Activated effector memory CD4-positive, alpha-beta T cell treated with anti-CD3 and anti-CD28 coated beads, Interleukin-2, amount 50 U/mL, for 16 hours (primary cell): ENCODE data around the gene DGKG.

ENCODE experiments used
- DNase-seq: peaks from one replicate; pipeline ENCODE4 v3.0.0-alpha.2; 2020

The DGKG gene

DNA sequence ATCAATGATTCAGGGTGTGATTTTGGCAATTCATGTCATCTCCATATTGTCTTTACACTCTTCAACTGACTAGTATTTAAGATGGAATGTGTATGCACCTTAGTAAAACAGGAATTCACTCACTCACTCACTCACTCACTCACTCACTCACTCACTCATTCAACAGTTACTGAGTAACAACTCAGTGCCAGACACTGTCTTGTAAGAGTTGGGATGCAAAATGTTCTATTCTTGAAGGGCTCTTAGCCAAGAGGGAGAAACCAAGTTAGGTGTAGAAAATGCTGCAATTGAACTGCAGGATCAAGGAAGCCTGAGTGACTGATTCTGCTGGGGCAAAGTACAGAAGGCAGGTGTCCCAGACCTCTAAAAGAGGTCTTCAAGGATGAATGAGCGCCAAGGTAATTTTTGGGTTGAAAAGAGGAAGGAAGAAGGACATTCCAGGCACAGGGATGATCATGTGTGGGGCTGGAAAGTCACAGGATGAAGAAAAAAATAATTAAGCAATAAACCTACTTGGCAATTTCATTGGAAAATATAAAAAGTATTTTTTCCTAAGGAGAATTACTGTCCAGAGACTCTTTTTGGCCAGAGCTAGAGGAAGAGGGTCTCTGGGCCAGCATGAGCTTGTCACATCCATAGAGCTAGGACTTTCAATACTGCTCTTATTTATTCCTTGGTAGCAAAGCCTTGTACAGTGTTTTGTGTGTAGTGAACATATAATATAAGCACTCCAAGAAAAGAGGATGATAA is 194.2 kb downstream of the DGKG start:
- no peak for DNase-seq

DNA sequence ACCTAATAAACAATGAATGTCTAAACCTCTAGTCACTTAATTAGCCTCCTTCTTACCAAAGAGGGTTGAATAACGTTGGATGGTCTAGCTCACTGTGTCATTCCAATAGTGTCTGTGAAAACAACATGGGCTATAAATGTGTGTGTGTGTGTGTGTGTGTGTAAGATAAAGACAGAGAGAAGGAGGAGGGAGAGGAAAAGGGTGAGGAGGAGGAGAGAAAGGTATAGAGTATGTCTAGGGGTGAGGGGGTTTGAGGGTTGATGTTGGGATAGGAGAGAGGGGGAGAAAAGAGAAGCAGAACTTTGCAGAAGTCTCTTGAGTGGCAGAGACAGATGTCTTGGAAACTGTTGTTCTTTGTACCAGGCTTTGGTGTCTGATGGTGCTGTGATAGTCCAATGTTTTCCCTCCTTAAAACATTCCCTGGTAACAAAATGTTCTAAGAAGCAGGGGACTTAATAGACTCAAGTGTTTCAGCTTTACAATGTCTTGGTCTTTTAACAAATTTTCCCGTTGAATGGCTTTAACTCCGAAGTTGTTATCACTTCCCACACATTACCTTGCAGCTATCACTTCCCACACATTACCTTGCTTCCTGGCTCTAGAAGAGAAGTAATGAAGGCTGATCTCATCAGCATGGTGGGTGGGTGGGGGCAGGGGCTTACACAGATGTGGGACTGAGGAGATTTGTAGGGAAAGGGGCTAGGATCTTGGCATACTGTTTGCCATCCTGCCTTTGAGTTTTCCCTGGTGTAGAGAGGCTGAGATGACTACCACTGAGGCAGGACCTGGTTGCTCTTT is 195.3 kb downstream of the DGKG start:
- no peak for DNase-seq

DNA sequence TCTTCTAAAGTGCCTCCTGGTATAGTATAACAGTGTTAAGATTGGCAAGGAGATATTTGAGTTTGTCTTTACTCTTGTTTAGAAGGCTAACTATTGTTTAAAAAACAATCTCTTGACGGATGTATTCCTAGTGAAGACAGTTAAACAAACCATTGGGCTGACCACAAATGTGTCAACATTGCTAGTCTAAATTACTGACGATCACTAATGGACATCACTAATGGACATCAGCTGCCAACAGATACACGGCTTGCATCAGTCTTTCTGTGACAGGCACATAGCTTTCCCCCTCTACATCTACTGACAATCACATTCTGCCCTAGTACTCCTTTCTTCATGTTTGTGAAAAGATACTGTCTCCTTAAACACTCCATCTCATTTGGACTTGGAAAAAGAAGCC is 196.0 kb downstream of the DGKG start:
- no peak for DNase-seq

DNA sequence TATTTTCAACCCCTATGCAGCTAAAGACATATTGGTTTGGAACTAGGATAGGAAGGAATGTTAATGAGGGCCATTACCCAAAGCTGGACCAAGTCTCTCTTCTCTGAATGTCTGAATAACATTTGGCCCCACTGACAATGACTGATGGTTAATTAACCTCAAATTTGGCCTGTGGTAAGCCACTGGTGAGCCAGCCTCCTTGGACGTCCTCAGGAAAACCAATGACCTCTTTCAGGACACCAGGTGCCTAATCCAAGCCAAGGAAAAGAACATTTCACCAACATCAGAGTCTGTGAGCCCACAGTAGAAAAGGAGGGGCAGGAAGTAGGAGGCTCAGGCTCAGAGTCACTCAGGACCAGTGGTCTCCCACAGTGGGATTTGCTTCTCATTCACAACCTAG is 196.7 kb downstream of the DGKG start:
- DNase-seq, result no peak

DNA sequence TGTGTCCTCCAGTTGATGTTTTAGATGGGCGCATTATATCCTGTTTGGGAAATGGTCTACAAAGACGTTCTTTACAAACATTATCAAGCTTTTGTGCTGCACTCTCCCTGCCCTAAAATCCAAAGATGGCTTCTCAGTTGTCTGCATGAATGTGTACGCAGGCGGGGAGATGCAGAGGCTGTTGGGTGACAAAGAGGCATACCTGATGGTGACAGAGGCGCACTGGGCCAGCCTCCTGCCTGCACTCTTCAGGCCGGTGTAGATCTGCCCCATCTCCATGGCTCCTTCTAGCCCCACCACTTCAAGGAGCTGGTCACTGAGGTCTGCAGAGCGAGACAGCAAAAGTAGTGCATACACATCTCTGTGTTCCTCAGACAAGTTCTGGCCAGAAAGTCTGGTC is 197.3 kb downstream of the DGKG start:
- no peak for DNase-seq

DNA sequence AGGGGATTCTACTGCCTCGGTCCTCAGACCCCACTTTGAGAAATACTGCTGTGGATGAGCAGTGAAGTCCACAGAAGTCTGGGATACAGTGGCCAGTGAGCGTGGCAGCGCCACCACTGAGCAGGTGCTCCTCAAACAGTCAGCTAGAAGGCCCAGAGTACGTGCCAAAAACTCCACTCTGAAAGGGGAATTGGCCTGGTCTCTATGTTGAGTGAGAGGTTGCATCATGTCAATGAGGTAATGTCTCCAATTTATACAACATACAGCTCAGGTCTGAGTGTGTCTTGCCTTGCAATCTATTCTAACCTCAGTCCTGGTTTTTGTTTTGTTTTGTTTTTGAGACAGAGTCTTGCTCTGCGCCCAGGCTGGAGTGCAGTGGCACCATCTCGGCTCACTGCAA is 199.8 kb downstream of the DGKG start:
- no peak for DNase-seq

DNA sequence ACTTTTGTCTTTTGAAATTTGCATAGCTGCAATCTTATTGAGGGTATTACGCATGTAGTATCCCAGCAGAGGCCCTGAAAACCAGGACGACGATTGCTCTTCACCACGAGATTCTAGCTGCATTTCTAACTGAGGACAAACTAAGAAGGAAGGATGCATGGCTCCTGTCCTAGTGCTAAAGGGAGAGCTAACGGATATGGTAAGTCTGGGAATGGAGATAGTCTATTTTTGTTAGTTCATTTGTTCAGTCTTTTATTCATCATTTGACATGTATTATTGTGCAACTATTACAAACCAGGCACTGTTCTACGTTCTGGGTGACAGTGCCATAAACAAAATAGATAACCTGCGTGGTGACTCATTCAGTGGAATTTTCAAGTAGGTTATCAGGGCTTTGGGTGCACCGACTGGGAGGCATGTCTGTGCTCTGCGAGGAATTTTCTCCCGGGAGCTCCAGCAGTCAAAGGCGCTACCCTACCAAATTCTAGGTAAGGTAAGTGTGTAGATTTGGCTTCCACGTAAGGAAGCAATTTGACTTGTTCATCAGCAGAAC is 201.3 kb downstream of the DGKG start:
- DNase-seq, result no peak

DNA sequence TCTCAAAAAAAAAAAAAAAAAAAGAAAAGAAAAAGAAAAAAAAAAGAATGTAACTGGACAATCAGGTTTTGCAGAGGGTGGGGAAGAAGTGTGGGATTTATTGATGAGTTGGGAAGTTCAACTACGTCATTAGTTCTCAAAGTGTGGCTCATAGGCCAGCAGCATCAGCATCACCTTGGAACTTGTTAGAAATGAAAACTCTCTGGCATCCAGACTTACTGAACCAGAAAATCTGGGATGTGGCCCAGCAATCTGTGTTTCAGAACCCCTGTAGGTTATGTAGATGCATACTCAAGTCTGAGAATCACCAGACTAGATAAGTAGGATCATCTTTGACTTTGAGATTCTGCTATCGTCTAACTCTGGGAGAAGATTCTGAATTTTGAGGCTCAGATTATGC is 207.4 kb downstream of the DGKG start:
- DNase-seq, result no peak

DNA sequence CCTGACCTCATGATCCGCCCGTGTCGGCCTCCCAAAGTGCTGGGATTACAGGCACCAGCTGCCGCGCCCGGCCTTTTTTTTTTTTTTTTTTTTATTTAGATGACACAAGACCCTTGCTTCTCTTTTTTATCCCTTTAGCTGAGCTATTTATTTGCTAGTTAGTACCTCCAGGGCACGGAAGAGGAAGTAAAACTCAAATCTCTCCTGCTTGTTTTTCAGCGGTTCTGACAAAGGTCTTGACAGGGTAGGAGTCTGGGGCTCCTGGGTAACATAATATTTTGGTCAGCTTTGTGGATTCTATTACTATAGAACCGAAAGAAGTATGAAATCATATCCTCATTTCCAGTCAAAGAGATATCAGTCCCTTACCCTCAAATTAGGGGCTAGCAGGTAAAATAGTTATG is 209.1 kb downstream of the DGKG start:
- no peak for DNase-seq

DNA sequence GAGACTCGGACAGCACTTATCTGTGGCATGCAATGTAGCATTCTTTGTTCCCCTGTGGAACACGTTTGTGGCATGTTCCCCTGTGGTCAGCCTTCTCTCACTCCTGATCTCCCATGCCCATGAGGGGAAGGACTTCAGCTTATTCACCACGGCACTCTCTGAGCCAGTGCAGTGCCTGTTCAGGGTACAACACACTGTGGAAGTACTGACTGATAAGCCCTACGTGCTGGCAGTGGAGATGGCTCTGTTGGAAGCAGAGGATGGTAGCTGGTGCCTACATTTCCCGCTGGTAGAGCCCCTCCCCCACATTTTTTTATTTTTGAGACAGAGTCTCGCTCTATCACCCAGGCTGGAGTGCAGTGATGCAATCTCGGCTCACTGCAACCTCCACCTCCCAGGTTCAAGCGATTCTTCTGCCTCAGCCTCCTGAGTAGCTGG is 209.7 kb downstream of the DGKG start:
- no peak for DNase-seq

DNA sequence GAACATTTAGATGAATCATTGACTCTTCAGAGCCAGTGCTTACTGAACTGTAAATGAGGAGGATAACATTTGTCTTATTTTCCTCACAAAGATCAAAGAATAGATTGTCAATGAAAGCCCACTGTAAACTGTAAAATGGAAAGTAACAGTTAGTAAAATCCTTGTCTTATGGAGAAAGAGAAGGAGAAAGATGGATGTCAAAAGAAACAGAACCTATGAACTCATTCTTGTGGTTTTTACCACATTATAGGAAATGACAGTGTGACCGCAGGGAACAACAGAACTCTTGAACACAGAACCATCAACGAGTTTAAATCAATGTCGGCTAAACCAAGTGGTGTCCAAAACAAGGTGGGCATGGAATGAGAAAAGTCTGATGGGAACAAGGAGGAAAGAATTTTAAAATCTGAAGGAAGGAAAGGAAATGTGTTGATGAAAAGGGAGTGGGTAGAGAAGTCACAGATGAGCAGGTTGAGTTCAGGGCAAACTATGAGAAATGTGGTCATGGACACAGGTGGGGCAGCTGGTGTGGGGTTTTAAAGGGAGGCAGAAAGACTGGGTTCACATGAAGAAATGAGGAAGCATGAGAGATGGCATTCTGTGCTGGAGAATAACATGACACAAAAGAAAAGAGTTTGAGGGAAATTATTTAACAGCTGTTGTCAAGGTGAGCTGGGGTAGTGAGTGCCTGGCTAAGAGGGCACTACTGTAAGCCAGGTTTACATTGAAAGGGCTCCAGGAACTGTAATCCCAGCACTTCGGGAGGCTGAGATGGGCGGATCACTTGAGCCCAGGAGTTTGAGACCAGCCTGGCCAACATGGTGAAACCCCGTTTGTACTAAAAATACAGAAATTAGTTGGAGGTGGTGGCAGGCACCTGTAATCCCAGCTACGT is 210.7 kb downstream of the DGKG start:
- DNase-seq, result no peak

DNA sequence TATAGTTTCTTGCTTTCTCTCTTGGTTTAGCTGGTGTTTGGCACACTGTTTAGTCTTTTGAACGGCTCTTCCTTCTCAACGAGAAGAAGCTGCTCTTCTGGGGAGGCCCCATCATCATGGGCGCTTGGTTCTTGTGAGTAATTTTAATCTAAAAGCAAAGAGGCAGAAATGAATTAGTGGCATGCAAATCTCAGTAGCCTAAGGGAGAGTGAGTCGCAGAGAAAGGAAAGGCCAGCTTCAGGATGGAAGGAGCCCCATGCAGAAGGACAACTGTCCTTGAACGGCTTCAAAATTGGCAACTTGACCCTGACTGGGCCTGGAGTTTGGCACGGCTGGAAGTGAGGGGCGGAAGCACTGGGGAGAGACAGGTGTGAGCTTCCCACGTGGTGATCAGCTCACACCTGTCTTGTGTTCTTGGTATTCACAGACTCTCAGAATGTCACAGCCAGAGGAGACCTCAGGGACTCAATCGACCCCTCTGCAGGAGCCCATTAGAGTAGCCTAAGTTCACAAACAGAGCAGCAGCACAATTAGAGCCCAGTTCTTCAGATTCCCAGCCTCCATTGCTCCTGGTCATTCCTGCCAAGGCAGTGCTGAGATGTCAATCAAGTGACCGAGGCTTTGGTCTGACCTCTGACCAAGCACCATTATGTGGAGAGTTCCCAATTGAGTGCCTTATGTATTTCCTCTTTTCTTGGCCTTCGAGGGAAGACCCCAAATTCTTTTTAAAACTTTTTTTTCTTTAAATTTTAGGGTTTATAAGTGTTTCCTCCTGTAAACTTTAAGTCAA is 211.8 kb downstream of the DGKG start:
- no peak for DNase-seq

DNA sequence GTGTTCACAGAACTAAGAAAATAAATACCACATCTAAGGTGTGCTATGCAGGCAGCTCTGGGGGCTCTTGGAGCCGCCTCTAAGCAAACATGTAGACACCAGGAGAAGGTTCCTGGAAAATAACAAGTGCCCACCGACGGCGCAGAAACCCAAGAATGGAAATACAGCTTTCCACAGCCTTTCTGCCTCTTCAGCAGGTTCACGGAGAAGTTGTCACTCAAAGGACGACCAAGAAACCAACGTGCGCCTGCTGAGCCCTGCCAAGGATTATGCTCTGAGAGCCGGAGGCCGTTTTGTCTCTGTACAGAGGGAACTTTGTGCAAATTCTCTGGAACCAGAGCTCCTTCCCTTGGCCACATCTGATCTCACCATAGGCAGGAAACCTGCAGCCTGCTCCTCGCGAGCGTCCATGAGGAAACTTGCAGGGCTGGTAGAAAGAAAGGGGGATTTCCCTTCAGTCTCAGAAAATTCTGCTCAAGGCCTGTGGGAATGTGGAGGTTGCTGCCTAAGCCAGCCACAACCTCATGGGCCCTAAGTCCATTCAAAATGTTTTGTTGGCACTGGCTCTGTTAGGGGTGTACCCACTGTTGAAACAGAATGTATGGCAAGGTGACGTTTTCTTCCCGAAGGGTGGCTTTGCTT is 212.6 kb downstream of the DGKG start:
- DNase-seq, result no peak

DNA sequence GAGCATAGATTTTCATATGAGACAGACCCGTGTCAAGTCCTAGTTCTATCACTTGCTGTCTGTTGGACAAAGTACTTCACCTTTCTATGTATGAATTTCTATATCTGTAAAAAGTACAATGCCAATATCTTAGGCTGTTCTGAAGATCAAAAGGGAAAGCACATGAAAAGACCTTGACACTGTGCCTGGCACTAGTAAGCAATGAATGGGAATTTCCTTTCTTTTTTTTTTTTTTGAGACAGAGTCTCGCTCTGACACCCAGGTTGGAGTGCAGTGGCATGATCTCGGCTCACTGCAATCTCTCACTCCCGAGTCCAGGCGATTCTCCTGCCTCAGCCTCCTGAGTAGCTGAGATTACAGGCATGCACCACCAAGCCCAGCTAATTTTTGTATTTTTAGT is 217.8 kb downstream of the DGKG start:
- DNase-seq, result no peak

DNA sequence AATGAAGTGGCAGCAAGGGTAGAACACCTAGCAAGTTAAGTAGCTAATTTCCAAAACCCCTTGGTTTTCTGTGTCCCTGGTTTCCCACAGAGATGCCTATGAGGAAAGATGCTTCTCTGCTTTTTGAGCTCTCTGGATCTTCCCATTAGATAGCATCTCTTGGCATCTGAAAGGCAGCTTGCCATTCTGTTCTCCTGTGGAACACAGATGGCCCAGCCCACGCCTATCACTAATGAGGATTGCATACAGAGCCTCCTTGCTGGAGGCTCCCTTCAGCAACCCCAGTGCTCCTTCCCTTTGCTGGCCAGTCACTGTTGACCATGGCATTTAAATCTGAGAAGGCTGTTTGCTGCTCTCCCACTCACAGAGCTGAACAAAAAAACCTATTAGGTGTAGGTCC is 218.8 kb downstream of the DGKG start:
- DNase-seq, result no peak

DNA sequence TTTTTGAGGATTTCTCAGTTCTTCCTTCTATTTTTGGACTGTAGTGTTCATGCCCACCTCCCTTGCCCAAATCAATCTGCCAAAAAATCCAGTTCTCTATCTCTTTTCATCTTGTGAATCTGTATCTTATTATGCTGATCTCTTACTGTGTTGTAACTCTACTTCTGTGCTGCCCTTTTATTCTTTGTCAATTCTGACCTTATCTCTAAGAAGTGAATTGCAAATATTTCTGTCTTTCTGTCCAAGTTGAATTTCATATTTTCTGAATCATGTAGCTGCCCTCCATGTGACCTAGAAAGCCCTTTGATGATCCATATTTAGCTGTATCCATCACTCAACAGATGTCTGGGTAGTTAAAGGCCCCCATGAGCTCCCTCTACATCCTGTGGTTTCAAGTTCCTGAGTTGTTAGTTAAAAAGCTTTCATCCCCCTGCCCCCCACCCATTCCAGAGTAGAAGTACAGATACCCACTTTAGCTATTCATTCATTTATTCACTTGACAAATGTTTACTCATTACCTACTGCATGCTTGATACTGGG is 219.6 kb downstream of the DGKG start:
- DNase-seq, result no peak

DNA sequence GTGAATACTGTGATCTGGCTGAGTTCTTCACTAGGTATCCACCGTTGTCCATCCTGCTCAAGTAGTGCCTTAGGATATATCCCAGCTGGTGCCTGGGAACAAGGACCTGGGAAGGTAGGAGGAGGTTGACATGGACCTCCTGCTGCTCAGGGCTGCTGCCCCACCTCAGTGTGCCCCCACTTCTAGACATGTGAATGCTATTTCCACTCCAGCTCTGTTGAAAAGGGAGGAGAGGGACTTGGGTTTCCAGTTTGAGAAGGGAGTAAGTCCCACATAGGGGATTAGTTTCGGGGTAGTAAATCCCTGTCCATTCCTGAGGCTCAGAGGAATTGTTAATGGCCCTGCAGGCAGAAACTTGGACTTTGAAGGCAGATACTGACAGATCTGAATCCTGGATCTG is 220.2 kb downstream of the DGKG start:
- no peak for DNase-seq

DNA sequence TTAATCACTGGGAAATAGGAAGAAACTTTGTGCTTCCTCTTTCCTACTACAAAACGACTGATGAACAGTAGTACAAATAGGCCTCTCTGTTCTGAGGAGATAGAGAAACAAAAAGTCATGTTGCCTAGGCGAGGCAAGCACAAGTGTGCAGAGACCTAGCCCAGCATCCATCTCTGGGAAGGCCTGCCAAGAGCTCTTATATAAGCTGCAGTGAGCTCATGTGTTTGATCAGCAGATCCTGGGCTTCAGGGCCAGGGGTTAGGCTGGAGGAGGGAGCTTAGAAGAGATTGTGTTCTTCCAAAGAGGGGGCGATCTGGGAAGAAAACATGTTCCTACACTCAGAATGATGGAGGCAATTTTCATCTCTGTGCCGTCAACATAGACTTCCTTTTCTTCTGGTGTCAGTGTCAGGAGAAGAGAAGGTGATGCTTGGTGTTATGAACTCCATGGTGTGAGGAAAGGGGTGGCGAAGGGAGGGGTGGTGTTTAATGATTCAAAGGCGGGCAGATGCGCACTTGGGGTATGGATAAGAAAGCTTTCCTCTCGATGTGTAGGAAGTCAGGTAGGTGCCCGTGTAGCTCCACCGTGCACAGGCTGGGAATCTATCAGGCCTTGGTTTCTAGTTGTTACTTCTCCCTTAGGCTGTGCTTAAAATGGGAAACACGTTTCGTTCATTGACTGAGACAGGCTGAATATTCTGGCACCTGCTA is 223.6 kb downstream of the DGKG start:
- DNase-seq, result no peak

DNA sequence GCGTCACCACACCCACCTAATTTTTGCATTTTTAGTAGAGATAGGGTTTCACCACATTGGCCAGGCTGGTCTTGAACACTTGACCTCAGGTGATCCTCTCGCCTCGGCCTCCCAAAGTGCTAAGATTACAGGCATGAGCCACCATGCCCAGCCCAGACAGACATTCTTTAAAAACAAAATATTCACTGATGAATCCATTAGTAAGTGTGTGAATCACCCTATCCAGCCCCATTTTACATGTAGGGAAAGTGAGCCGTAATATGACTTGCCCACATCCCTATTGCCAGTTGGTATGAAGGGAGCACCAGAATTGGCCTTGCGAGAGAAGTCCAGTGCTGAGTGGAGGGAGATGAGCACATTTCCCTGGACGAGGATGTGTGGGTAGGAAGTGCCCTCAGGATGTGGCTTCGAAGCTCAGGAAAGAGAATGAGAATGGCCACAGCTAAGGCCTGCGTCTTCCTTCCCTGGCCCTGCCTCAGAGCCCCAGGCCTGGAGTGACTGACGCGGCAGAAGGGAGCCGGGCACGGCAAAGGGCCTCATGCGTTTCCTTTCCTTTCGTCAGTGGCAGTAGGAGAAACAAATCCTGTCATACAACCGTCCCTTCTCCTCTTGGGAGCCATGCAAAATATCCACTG is 224.9 kb downstream of the DGKG start:
- DNase-seq, result no peak

DNA sequence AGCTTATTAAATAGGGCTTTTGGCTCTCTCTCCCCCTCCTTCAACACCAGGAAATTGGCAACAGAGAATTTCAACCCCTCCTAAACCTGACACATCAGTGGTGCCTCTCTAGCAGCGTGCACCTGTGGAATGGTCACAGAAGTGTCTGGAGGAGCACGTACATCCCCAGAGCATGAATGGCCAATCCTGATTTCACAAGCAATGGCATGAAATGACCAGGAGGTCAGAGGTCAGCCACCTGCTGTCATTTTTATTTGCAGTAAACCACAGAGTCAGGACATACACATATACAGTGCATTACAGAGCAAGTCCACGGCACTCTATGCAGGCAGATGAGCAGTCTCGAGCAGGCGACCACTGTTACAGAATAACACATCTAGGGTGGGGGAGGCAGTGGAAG is 228.1 kb downstream of the DGKG start:
- DNase-seq, result no peak
